Measurements from ENCODE around the gene PLCB4.
A peak's percentile ranks its signal among the peaks of the same experiment; 100 is the strongest.

The PLCB4 gene

GRCh38 chr20:9200620-9201019 is 131.7 kb downstream of the PLCB4 start:
- no peaks in the 10 kb centered on the region for H3K27me3 ChIP-seq (ENCODE audit: low read depth)

GRCh38 chr20:9202420-9203080 is 133.7 kb downstream of the PLCB4 start:
- DNase-seq (ENCODE audit: low spot score in 2 of 2), result no peak
- H3K36me3 ChIP-seq (replicated peaks), result no peaks in the 10 kb centered on the region
- in situ Hi-C loops (cut with MboI; ENCODE audit: low sequenced_read_pairs), result no loop called here
- no peak overlapping the region for H3K4me3 ChIP-seq
- no peaks in the 10 kb centered on the region for H3K27me3 ChIP-seq (ENCODE audit: low read depth)
- no peaks in the 10 kb centered on the region for H3K4me1 ChIP-seq
- no peaks in the 10 kb centered on the region for H3K9me3 ChIP-seq

More at GRCh38 chr20:9200620-9201019, 131.7 kb downstream of the PLCB4 start:
- H3K9me3 ChIP-seq, result no peaks in the 10 kb centered on the region
- no peaks in the 10 kb centered on the region for H3K4me1 ChIP-seq
- in situ Hi-C loops (cut with MboI; ENCODE audit: low sequenced_read_pairs), result no loop called here
- no peaks in the 10 kb centered on the region for H3K36me3 ChIP-seq (replicated peaks)
- no peak overlapping the region for H3K4me3 ChIP-seq
- no peak for DNase-seq (ENCODE audit: low spot score in 2 of 2)

- in situ Hi-C loops (cut with MboI; ENCODE audit: low sequenced_read_pairs), result no loop called here
- H3K36me3 ChIP-seq (replicated peaks), result no peaks in the 10 kb centered on the region
- no peak for DNase-seq (ENCODE audit: low spot score in 2 of 2)
- no peak overlapping the region for H3K4me3 ChIP-seq
- no peaks in the 10 kb centered on the region for H3K4me1 ChIP-seq
- H3K9me3 ChIP-seq, result no peaks in the 10 kb centered on the region
- H3K27me3 ChIP-seq (ENCODE audit: low read depth), result no peaks in the 10 kb centered on the region
Observed at GRCh38 chr20:9203081-9203447, 134.2 kb downstream of the PLCB4 start.

GRCh38 chr20:9204979-9205378 is 136.1 kb downstream of the PLCB4 start:
- H3K36me3 ChIP-seq (replicated peaks), result no peaks in the 10 kb centered on the region
- H3K4me1 ChIP-seq, result no peaks in the 10 kb centered on the region
- H3K9me3 ChIP-seq, result no peaks in the 10 kb centered on the region
- in situ Hi-C loops (cut with MboI; ENCODE audit: low sequenced_read_pairs), result no loop called here
- DNase-seq (ENCODE audit: low spot score in 2 of 2), result no peak
- H3K27me3 ChIP-seq (ENCODE audit: low read depth), result no peaks in the 10 kb centered on the region
- H3K4me3 ChIP-seq, result no peak overlapping the region

GRCh38 chr20:9206486-9206885 is 137.6 kb downstream of the PLCB4 start:
- Histone ChIP-seq H3K27me3 (ENCODE audit: low read depth) (no peaks in the 10 kb centered on the region), H3K9me3 (no peaks in the 10 kb centered on the region), H3K4me1 (no peaks in the 10 kb centered on the region), H3K4me3 (no peak overlapping the region), H3K36me3 (replicated peaks) (no peaks in the 10 kb centered on the region)
- DNase-seq (ENCODE audit: low spot score in 2 of 2), result no peak
- in situ Hi-C loops (cut with MboI; ENCODE audit: low sequenced_read_pairs), result no loop called here

GRCh38 chr20:9207253-9207652 is 138.4 kb downstream of the PLCB4 start:
- H3K4me3 ChIP-seq, result no peak overlapping the region
- no peak for DNase-seq (ENCODE audit: low spot score in 2 of 2)
- in situ Hi-C loops (cut with MboI; ENCODE audit: low sequenced_read_pairs), result no loop called here

GRCh38 chr20:9210356-9210755 is 141.5 kb downstream of the PLCB4 start:
- in situ Hi-C loops (cut with MboI; ENCODE audit: low sequenced_read_pairs), result no loop called here
- DNase-seq (ENCODE audit: low spot score in 2 of 2), result no peak
- Histone ChIP-seq H3K9me3 (no peaks in the 10 kb centered on the region), H3K4me1 (no peaks in the 10 kb centered on the region), H3K36me3 (replicated peaks) (no peaks in the 10 kb centered on the region), H3K4me3 (no peak overlapping the region), H3K27me3 (ENCODE audit: low read depth) (no peaks in the 10 kb centered on the region)

More at GRCh38 chr20:9207253-9207652, 138.4 kb downstream of the PLCB4 start:
- H3K9me3 ChIP-seq, result no peaks in the 10 kb centered on the region
- no peaks in the 10 kb centered on the region for H3K36me3 ChIP-seq (replicated peaks)
- H3K4me1 ChIP-seq, result no peaks in the 10 kb centered on the region
- no peaks in the 10 kb centered on the region for H3K27me3 ChIP-seq (ENCODE audit: low read depth)

- H3K27me3 ChIP-seq (ENCODE audit: low read depth), result no peaks in the 10 kb centered on the region
- no peak overlapping the region for H3K4me3 ChIP-seq
- H3K36me3 ChIP-seq (replicated peaks), result no peaks in the 10 kb centered on the region
- DNase-seq (ENCODE audit: low spot score in 2 of 2), result no peak
- no peaks in the 10 kb centered on the region for H3K4me1 ChIP-seq
- no peaks in the 10 kb centered on the region for H3K9me3 ChIP-seq
- in situ Hi-C loops (cut with MboI; ENCODE audit: low sequenced_read_pairs), result no loop called here
Observed at GRCh38 chr20:9211016-9211760, 142.3 kb downstream of the PLCB4 start.

GRCh38 chr20:9212735-9213134 is 143.8 kb downstream of the PLCB4 start:
- no peaks in the 10 kb centered on the region for H3K36me3 ChIP-seq (replicated peaks)
- in situ Hi-C loops (cut with MboI; ENCODE audit: low sequenced_read_pairs), result no loop called here
- no peak for DNase-seq (ENCODE audit: low spot score in 2 of 2)
- H3K4me1 ChIP-seq, result no peaks in the 10 kb centered on the region
- no peaks in the 10 kb centered on the region for H3K27me3 ChIP-seq (ENCODE audit: low read depth)
- no peaks in the 10 kb centered on the region for H3K9me3 ChIP-seq
- H3K4me3 ChIP-seq, result no peak overlapping the region

- in situ Hi-C loops (cut with MboI; ENCODE audit: low sequenced_read_pairs), result no loop called here
- H3K4me3 ChIP-seq, result no peak overlapping the region
- H3K27me3 ChIP-seq (ENCODE audit: low read depth), result no peaks in the 10 kb centered on the region
- H3K36me3 ChIP-seq (replicated peaks), result no peaks in the 10 kb centered on the region
- DNase-seq (ENCODE audit: low spot score in 2 of 2), result no peak
- H3K9me3 ChIP-seq, result no peaks in the 10 kb centered on the region
- no peaks in the 10 kb centered on the region for H3K4me1 ChIP-seq
Observed at GRCh38 chr20:9214685-9215084, 145.8 kb downstream of the PLCB4 start.

GRCh38 chr20:9215539-9215938 is 146.7 kb downstream of the PLCB4 start:
- H3K4me1 ChIP-seq, result no peaks in the 10 kb centered on the region
- H3K4me3 ChIP-seq, result no peak overlapping the region
- H3K9me3 ChIP-seq, result no peaks in the 10 kb centered on the region
- in situ Hi-C loops (cut with MboI; ENCODE audit: low sequenced_read_pairs), result no loop called here
- peak in 1 of 2 experiments; percentile 35 for DNase-seq (ENCODE audit: low spot score in 2 of 2)
- no peaks in the 10 kb centered on the region for H3K36me3 ChIP-seq (replicated peaks)
- no peaks in the 10 kb centered on the region for H3K27me3 ChIP-seq (ENCODE audit: low read depth)

- no peaks in the 10 kb centered on the region for H3K27me3 ChIP-seq (ENCODE audit: low read depth)
- no peak for DNase-seq (ENCODE audit: low spot score in 2 of 2)
- no peak overlapping the region for H3K4me3 ChIP-seq
- in situ Hi-C loops (cut with MboI; ENCODE audit: low sequenced_read_pairs), result no loop called here
- no peaks in the 10 kb centered on the region for H3K9me3 ChIP-seq
- no peaks in the 10 kb centered on the region for H3K4me1 ChIP-seq
- no peaks in the 10 kb centered on the region for H3K36me3 ChIP-seq (replicated peaks)
Observed at GRCh38 chr20:9218531-9218961, 149.7 kb downstream of the PLCB4 start.

GRCh38 chr20:9220874-9221547 is 152.1 kb downstream of the PLCB4 start:
- H3K27me3 ChIP-seq (ENCODE audit: low read depth), result no peaks in the 10 kb centered on the region
- H3K9me3 ChIP-seq, result no peaks in the 10 kb centered on the region
- in situ Hi-C loops (cut with MboI; ENCODE audit: low sequenced_read_pairs), result no loop called here
- H3K4me3 ChIP-seq, result no peak overlapping the region
- H3K36me3 ChIP-seq (replicated peaks), result no peaks in the 10 kb centered on the region
- H3K4me1 ChIP-seq, result no peaks in the 10 kb centered on the region
- no peak for DNase-seq (ENCODE audit: low spot score in 2 of 2)

- H3K4me1 ChIP-seq, result no peaks in the 10 kb centered on the region
- no peaks in the 10 kb centered on the region for H3K27me3 ChIP-seq (ENCODE audit: low read depth)
- H3K36me3 ChIP-seq (replicated peaks), result no peaks in the 10 kb centered on the region
- no peak overlapping the region for H3K4me3 ChIP-seq
- no peaks in the 10 kb centered on the region for H3K9me3 ChIP-seq
- DNase-seq (ENCODE audit: low spot score in 2 of 2), result no peak
- in situ Hi-C loops (cut with MboI; ENCODE audit: low sequenced_read_pairs), result no loop called here
Observed at GRCh38 chr20:9223296-9223695, 154.4 kb downstream of the PLCB4 start.
